Stimulated activated naive CD4-positive, alpha-beta T cell (primary cell): ENCODE data around the gene SYNGR4.
"Not testable (repeated sequence)": the region's sequence is repeated elsewhere in the genome, so short reads cannot be mapped to it uniquely, and the experiment has no call there.

Experiments used
- DNase-seq, 6 experiments: peaks; one replicate each; lab custom pipeline; 2025; lab: John Stamatoyannopoulos, UW

SYNGR4 gene, protein sequence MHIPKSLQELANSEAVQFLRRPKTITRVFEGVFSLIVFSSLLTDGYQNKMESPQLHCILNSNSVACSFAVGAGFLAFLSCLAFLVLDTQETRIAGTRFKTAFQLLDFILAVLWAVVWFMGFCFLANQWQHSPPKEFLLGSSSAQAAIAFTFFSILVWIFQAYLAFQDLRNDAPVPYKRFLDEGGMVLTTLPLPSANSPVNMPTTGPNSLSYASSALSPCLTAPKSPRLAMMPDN

DNA sequence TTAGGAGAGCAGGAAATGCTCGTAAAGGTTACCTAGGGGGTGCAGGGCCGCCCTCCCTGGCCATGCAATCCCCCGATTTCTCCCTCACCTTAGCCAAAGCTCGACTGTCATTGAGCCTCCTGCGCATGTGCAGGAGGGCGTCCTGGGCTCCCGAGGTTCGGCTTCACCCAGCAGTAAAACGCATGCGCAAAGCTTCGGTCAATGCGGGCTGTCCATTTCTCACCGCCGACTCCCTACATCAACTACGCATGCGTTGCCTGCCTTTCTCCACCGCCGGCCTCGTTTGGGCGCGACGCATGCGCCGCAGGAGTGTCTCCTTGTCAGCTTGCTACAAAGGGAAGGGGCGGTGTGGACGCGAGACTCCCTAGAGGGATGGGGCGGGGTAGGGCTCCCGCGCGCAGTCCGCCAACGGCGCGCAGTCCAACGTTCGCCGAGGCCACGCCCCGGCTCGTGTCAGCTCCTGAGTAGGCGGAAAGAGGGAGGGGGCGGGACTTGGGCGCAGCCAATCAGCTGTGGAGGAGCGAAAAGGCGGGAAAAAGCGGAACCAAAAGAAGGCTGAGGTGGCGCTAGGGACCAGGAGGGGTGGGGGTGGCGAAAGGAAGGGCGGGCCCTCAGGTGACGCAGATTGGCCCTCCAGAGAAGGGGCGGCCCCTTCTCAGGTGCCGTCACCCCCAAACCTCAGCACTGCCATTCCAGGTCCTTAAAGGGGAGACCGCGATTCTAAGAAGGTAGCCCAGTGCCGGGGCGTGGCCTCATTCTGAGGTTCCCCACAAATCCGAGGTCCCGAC, at the start of gene SYNGR4, which contains the start of gene TMEM143:
TSS of gene SYNGR4 (plus strand) at position 558 of the 788 bp plus-strand sequence. CDS start 1,476 bp downstream, outside the sequence.
TSS of gene TMEM143 (minus strand) at position 131 of the 788 bp plus-strand sequence. CDS start at position 111, 20 bp downstream.
- peak; percentile 95 to 99 (median 98) for DNase-seq

DNA sequence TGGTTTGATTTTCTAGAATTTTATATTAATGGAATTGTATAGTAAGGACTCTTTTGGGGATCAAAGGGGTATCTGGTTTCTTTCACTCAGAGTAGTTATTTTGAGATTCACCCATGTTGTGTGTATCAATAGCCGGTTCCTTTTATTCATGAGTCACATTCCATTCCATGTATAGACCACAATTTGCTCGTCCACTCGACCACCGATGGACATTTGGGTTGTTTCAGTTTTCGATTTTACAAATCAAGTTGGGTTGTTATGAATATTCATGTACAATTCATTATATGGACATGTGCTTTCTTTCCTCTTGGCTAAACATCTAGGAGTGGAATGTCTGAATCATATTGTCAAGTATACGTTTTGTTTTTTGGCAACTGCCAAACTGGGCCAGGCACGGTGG, 48.5 kb upstream of the SYNGR4 start:
- DNase-seq = no peak

DNA sequence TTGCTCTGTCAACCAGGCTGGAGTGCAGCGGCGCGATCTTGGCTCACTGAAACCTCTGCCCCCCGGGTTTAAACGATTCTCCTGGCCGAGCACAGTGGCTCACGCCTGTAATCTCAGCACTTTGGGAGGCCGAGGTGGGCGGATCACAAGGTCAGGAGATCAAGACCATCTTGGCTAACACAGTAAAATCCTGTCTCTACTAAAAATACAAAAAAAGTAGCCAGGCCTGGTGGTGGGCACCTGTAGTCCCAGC, 46.5 kb upstream of the SYNGR4 start:
- not testable (repeated sequence) for DNase-seq

DNA sequence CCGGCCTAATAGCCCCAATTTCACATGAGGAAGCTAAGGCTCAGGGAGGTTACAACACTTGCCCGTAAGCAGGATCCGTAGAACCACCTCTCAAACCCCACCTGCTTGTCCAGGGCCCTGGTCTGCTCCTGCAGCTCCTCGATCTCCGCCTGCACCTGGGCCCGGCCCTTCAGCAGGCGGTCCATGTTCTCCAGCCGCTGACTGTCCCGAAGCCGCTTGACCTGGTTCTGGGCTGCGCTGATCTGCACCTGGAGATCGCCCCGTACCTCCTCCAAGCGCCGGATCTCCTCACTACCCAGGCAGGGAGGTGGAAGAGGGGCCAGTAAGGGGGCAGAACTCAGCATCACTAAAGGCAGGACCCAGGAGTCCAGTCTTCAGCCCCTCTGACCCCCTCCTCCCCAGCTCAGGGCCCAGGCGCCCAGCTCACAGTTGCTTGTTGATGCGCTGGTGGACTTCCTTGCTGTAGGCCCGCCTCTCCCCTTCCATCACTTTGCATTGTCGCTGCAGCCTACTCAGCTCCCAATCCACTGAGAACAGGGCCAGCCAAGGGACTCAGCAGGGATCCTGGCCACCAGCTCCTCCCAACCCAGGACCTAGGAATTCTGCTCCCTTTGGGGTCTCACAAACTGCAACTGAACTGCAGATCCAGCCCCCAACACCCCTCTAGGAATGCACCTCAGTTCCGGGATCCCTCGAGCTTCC, 45.7 kb upstream of the SYNGR4 start:
- DNase-seq = no peak

DNA sequence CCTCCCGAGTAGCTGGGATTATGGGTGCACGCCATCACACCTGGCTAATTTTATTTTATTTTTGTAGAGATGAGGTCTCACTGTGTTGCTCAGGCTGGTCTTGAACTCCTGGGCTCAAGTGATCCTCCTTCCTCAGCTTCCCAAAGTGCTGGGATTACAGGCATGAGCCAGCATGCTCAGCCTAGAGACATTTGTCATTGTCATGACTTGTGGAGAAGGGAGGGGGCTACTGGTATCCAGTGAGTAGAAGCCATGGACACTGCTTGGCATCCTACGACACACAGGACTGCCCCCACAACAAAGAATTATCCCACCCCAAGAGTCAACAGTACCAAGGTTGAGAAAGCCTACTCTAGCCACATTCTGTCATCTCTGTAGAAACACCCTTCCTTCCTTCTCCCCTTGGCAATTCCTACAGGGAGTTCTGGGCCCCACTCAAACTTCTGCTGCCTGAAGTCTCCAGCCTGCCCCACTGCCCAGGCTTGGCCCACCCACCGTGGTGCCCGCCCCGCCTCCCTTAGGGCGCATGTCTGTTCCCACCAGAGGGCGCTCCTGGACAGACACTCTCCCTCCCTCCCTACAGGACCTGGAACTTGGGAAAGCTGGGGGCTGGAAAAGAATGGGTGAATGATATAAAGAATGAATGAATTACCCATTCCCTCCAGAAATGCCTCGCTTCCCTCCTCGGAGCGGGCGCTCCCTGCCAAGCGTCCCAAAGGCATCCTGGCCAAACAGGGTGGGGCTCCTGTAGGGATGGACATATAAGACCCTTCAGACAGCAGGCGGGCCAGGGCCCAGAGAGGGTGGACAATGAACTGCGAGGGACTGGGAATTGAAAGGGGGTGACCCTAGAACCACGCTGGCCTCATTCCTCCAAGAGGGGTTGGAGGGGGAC, 44.3 kb upstream of the SYNGR4 start:
- DNase-seq = peak; percentile 46 to 78 (median 68)

DNA sequence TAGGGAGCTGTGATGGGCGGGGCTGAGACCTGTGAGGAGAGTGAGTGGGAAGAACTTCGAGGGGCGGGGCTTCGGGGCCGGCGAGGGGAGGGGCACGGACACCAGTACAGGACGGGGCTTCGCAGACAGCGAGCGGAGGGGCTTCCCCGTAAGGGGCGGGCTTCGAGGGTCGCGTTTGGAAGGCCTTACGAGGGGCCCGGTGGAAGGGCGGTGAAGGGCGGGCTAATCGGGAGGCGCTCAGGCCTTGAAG, 42.9 kb upstream of the SYNGR4 start:
- DNase-seq = peak; percentile 87 to 97 (median 92)

DNA sequence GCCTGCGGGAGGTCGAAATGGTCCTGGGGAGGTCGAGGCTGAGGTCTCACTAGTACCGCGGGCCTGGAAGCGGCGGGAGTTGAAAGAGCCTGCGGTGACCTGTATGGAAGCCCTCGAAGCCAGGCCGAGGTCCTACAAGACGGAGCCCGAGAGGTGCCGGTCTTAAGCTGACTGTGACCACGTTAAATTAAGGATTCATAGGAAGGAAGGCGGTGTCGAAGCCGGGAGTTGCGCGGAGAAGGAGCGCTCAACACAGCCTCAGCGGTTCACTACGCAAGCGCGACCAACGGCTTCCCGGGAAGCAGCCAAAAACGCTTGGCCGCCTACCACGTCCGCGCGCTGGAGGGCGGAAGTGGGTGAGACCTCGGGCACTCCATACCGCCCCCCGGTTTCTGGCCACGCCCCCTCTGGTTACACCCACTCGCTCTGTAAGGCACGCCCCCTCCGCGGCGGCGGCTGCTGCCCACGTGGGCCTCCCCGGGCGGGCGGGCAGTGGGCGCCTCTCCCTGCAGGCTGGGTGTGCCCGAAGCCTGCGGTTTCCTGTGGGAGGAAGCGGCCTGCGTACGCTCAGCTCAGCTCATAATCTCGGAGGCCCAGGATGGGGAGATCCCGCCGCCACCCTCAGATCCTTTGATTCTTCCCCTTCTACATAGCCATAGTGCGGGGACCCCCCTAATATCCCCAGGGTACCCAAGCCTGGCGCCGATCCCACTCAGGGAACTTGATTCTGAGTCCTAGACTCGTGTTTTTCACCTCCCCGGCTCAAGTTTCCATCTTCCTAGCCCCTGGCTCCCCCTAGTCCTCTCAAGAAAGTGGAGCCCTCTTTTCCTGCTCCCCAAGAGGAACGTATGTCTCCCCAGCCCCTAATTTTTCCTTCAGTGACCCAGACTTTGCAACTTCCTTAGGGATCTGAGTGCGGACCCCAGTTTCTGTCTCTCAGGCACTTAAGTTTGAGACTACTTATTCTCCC, 42.3 kb upstream of the SYNGR4 start:
- peak; percentile 97 to 100 (median 99) for DNase-seq

DNA sequence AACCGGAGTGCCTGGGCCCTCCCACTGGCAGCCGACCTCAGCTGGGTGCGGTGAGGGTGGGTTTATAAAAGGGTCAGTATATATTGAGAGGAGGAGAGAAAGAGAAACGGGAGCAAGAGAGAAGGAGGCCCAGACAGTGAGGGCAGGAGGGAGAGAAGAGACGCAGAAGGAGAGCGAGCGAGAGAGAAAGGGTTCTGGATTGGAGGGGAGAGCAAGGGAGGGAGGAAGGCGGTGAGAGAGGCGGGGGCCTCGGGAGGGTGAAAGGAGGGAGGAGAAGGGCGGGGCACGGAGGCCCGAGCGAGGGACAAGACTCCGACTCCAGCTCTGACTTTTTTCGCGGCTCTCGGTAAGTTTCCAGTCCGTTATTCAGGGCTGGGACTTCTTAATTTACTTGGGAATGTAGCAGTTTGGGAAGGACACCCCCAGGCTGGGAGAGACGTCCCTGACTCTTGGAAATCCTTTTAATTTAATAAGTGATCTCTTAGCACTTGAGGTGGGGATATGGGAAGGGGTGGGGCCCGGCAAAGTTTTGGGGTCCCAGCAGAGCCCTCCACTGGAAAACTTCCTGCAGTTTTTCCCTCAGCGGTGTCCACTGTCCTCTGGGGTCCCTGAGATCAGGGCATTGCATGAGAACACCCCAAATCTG, 38.8 kb upstream of the SYNGR4 start, which contains the start of gene EMP3:
TSS of gene EMP3 (plus strand) at position 288 of the 646 bp plus-strand sequence. CDS start 1,293 bp downstream, outside the sequence.
- DNase-seq = peak; percentile 66 to 85 (median 82)

DNA sequence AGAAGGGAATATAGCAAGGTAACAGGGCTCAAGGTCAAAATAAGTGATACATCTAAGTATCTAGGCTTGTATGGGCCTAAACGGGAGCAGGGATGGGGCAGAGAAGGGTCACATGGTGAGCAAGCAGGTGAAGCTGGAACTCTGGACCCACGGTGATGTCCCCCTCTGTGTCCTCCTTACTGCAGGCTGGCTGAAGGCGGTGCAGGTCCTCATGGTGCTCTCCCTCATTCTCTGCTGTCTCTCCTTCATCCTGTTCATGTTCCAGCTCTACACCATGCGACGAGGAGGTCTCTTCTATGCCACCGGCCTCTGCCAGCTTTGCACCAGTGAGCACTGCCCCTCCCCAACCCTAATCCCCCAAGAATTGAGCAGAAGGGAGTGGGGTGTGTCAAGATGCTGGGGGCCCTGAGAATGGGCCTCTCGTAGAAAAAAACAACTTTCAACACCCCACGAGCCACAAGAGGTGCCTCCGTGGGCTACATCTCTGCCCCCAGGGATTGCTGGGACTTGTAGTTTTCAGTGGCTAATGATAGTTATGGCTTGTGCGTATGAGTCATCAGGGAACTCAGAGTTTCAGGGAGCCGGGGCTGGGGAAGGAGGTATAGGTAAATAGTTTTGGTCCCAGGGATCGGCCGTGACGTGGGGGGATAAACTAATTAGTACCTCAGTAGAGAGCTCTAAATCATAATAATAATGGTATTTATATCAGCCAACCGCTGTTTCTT, 34.8 kb upstream of the SYNGR4 start:
- DNase-seq = peak in 3 of 6 experiments; percentile 12 to 48 (median 18)

DNA sequence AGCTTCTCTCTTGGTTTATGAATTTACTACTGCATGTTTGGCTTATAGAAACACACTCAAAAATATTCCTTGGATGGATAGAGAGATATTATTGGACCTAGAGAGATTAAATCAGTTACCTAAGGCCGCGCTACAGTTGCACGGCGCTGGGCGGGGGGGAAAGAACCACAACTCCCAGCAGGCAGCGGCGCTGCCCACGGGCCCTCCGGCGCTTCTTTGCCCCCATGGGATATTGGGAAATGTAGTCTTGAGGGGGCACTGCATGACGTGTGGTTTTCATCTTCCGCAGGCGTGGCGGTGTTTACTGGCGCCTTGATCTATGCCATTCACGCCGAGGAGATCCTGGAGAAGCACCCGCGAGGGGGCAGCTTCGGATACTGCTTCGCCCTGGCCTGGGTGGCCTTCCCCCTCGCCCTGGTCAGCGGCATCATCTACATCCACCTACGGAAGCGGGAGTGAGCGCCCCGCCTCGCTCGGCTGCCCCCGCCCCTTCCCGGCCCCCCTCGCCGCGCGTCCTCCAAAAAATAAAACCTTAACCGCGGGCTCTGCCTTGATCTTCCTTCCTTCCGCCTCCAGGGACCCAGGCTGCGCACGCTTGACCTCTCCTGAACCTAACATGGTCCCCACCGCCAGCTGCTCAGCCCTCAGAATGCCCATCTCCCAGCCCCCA, 34.0 kb upstream of the SYNGR4 start:
- DNase-seq = peak; percentile 76 to 91 (median 85)

DNA sequence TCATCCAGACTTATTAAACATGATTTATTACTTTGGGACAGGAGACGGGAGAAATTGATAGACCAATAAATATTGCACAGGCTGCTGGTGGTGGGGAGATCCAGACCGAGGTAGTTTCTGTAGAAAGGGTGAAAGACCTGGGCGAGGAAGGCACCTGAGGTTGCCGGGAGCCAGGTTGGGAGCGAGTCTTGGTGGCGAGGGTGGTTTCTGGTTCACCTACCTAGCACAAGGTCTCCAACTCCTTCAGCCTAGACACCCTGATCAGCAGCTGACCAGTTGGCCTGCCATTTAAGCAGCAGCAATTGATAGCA, 31.9 kb upstream of the SYNGR4 start:
- DNase-seq = no peak

DNA sequence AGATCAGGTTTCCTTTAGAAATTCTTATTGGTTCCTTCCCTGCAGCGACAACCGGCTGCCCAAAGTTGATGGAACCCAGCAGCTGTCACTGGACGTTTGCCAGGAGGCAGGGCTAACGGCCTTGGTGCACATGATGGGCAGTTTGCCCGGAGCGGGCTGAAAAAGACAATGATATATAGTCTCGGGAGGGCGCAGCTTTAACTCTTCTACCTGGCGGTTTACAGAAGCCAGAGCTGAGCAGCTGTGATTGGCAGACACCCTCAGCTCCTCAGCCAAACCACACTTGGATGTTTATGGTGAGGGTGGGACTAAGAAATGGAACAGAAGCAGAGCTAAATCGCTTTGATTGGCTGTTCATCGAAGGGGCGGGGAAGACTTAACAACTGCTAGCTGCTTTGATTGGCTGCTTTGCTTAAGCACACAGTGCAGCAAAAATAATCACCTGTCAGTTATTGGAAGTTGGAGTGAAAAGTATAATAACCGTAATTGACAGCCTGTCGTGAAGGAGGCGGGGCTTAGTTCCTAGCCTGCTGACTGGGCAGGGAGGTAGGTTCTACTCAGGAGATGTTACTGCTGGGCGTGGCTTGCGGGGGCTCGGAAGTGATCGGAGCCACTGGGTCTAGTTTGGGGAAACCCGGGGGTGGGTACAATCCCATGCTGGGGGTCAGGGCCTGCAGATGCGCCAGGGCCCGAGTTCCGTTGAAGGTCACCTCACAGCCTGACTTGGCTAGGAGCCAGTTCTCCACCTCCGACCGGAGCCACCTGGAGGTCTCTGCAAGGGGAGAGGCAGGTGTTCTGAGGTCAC, 31.3 kb upstream of the SYNGR4 start:
- peak; percentile 85 to 99 (median 97) for DNase-seq

DNA sequence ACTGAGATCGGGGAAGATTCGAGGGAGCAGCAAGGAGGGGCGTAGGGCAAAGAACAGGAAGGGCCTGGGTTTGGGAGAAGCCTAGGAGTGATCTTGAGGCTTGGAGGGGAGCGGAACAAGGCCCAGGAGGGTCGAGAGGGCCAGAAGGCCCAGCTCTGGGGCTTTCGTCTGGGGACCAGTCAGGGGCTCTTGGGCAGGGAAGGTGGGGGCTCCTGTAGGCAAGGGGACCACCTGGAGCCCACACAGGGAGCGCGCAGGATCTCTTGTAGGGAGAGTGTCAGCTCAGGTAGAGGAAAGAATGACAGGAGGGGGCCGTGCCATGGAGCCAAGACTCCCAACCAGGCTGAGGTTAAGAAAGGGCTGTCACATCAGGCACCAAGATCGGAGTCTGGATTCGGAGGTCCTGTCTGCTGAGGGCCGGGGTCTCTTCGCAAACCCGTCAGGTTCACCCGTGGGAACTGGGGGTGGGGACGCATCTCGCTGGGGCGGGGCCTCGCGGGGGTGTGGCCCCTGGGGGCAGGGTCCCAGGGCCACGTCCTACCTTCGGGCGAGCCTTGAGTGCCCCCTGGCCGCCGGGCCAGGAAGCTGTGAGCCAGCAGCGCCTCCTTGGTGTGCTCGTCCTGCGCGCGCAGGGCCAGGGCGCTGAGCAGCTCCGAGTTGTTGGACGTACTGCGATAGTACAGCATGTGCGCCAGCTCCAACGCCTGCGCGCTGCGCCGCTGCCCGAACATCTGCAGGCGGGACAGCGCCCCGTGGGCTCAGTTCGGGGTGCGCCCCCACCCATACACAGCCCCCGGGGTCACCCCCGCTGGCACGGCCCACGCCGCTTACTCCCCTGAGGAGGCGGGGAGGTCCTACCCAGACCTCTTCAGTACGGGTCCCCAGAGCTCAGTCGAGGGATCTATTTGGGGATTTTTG, 30.4 kb upstream of the SYNGR4 start:
- peak; percentile 88 to 94 (median 91) for DNase-seq

DNA sequence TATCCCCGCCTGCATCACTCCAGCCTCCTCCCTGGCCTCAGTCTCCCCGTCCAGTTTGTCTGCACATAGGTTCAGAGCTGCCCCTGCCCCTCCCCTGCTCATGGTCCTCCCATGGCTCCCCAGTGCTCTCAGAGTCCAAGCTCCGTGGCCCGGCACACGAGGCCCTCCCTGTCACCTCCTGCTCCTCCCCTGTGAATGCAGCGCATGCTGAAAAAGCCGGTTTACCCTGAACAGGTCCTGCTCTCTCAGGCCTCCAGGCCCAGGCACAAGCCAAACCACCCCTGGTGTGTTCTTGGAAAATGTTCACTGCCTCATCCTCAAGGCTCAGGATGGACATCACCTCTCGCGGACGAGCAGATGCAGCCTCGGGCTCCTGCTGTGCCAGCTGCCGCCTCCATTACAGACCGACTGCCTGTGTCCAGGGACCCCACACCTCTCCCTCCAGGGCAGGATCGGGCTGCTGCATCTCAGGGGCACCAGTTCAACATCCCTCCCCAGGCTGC, 25.9 kb upstream of the SYNGR4 start:
- no peak for DNase-seq

DNA sequence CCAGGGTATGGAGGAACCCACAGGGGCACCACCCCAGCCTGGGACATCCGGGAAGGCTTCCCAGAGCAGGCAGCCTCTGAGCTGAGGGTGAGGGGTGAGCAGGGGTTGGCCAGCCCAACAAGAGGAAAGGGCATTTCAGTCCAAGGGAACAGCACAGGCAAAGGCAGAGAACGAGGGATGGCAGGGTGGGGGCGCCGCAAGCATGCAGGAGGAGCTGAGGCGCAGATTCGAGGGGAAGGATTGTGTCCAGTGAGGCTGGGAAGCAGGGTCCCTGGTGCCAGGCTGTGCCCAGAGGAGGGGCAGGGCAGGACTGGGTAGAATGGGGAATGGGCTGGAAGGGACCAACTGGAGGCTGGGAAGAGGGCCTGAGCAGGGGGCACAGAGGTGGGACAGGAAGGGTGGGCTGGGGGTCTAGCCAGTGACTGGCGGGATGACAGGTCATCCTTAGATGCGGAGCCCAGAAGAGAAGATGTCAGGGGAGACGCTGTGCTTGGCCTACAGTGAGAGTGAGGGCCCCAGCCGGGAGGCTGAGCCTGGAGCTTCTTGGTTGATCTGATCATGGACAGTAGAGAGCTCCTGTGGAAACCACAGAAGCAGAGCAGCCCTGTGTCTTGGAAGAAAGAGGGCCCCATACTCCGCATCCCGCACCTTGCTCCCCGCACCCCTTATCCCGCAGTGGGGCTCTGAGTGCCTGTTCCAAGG, 25.2 kb upstream of the SYNGR4 start:
- DNase-seq = no peak

DNA sequence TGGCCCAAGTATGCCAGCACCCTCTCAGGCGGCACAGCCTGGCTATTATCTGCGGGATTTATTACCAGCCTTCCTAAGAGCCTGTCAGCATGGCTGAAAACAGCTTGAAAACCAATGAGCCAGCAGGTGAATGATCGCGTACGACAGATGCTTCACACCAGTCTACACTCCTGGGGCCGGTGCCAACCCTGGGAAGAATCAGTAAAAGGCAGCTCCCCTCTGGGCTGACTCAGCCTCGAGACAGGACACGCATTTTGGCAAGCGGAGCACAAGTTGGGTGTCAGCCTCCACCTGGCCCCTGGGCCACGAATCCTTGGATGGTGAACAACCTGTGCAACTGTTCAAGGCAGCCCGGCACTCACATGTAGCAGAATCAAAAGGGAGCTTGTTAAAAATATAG, 23.2 kb upstream of the SYNGR4 start:
- no peak for DNase-seq
